Cerebellar cortex (tissue), 1 donor: ENCODE results near the gene SSH2.

ENCODE experiments used
- DNase-seq: peaks from one replicate; pipeline ENCODE4 v3.0.0-alpha.2; 2015; ENCODE audit warnings: low spot score

SSH2 gene

DNA sequence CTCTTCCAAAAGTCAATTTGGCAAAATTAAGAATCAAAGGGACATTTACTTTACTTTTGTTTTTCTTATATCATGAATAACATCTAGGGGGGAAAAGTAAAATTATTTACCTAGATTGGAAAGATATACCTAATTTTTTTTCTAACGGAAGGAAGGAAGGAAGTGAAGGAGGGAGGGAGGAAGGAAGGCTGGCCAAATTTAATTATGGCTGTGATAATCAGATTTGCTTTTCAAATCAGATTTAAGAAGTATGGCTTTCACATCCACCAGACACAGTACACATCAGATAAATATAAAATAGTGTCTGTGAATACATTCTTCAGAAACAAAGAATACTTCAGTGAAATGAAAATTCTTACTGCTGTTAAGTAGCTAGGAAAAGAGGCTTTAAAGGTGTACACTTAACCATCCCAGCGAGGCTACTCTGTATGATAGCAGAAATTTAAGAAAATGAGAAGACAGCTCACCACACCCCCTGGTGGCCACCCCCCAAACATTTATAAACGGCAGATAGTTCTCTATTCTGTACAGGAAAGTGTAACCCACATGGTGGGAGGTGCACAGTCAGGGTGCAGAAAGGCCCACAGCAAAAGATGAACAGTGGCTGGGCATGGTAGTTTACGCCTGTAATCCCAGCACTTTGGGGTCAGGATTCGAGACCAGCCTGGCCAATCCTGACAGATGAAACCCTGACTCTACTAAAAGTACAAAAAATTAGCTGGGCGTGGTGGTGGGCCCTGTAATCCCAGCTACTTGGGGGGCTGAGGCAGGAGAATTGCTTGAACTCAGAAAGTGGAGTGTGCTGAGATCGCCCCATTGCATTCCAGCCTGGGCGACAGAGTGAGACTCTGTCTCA, 150.8 kb downstream of the SSH2 start:
- peak; percentile 74 for DNase-seq

DNA sequence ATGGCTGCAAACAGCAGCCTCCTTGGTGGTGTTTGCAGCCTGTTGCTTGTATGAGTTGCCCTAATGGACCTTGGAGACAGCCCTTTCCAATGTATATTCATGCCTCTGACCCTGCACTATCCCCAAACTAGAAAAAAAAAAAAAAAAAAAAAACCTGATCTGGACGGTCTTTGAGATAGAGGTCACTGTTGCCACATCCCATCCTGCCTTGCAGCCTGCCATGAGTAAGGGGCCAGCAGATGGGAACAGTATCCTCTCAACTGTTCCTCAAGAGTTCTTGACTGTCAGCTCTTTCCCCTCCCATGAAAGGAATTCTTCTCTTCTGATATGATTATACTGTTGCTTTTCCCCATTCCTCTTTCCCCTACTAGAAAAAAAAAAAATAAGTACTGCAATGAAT, 152.4 kb downstream of the SSH2 start:
- no peak for DNase-seq

DNA sequence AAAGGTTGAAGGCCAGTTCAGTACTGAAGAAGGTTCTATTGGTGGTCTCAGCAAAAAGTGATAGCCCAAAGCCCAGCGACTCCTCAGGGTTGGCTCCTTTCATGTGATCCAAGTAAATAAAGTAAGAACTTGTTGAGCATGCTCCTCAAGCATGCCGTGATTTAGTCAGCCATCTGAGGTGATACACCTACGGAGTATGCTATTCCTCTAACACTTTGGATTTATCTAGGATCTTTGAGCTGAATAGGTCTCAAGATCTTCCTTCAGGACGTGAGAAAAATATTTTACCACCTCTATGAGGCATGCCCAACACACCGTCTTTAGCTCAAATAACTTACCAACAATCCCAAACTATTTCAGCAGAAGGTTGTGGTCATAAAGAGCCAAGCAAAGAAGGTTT, 154.0 kb downstream of the SSH2 start:
- no peak for DNase-seq

- no peak for DNase-seq
These were observed 157.0 kb downstream of the SSH2 start for GRCh38 chr17:29772981-29773380.

DNA sequence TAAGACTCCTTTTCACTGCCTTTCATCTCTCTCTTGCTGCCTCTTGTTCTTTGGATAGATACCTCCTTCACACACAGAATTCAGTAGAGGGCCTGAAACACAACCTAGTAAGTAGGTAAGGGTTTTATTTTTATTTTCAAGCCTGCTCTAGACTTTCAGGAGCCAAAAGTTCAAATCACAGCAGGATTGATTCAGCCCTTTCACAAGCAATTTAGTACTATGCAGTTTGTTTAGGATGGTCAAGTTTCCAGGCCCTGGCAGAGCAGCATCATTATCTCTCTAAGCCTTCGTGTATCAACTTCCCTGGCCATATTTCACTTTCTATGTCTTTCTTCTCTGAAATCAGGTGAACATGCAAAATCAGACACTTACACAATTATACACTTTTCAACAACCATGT, 158.5 kb downstream of the SSH2 start:
- DNase-seq: no peak

- no peak for DNase-seq
These were observed 160.8 kb downstream of the SSH2 start for GRCh38 chr17:29769225-29769624.

- DNase-seq: no peak
These were observed 163.2 kb downstream of the SSH2 start for GRCh38 chr17:29766796-29767327.

- no peak for DNase-seq
These were observed 165.3 kb downstream of the SSH2 start for GRCh38 chr17:29764748-29765147.

DNA sequence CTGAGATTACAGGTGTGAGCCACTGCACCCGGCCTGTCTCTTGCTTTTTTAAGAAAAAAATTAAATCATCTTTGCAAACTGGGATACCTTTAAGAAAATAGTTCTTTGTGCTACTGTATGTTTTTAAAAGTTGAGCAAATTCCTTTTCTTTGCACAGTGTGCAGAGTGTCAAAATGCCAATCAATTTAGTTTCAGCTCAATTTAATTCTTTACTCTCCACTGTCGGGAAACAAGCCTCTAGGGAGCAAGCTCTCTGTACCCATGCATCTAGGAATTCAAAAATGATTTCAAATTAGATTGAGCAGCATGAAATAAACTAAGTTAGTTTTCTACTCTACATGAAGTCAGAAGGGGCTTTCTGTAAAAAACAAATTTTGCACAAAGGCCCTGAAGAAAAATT, 165.8 kb downstream of the SSH2 start:
- DNase-seq: no peak

DNA sequence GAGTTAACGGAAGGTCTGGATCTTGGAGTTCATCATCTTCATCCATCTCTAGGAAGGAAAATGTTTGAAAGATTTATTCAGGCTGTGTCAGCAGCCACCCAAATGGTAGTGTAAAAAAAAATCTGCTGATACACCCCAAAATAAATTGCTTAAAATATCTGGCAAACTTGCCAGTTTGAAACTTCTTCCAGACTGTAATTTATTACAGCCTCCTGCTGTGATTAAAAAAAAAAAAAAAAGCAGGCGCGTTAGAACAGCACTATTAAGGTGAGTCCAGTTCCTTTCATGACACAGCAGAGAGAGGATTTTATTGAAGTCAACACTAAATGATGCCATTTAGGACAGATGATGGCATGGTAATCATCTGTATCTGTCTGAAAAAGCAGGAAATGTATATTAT, 166.8 kb downstream of the SSH2 start:
- DNase-seq: no peak

DNA sequence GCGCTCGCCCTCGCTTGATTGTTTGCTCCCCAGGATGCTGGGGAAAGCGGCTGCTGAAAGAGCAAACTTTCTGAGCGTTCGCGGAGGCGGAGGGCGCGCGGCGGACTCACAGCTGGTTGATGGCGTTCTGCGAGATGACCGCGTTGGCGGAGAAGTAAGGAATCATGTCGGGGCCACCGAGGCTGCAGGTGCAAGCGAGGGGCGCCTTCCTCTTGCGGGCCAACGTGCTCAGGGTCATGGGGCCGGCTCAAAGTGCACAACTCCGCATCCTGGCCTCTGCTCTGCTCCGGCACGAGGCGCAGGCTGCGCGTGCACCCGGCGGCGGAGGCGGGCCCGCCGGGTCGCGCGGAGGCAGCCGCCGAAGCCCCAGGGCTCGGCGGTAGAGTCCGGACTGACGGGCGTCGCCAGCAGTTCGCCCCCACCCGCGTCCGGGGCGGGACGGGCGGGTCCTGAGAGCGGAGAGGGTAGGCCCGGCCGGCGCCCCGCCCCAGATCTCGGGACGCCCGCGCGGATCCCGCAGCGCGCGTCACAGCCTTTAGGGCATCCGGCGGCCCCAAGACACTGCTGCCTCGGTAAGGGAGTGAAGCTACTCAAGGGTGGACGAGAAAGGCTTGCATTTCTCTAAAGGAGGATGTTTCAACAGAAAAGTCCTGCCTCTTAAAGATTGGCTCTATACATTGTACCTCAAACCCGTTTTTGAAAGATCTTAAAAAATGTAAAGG, 168.8 kb downstream of the SSH2 start:
- peak; percentile 54 for DNase-seq

- DNase-seq: no peak
These were observed 169.6 kb downstream of the SSH2 start for GRCh38 chr17:29760279-29761039.

DNA sequence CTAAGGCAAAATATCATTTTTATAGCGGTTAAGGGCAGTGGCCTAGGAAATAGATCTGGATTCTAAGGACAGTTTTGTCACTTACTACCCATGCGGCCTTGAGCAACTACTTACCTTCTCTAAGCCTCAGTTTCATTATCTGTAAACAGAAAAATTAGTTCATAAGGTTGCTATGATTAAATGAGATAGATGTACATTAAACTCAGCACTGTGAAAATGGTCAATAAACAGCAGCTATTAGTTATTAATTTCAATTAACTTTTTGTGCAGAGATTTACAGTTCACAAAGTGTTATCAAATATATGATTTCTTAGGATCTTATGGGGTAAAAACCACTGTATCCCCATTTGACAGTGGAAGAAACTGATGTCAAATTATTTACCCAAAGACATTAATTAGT, 171.8 kb downstream of the SSH2 start:
- no peak for DNase-seq

- no peak for DNase-seq
These were observed 172.2 kb downstream of the SSH2 start for GRCh38 chr17:29757788-29758187.

DNA sequence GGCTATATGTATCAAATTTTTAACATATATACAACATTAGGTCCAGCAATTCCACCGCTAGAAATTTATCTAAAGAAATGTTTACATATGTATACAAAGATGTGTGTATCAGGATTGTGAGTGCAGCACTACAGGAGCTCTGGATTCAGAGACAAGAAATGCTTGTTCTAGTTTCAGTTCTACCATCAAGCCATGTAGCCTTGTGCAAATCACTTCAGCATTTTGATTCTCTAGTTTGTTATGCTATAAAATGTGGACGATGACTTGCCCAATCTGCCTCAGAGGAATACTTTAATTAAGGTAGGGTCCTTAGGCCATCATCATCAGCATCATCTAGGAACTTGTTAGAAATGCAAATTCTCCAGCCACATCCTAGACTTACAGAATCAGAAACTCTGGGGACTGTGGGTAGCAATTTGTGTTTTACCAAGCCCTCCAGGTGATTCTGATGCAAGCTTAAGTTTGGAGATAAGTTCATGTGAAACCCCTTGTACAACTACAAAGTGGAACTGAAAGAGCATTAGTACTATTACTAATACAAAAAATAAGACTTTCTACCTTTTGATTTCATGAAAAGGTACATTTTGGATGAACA, 176.1 kb downstream of the SSH2 start:
- DNase-seq: no peak

DNA sequence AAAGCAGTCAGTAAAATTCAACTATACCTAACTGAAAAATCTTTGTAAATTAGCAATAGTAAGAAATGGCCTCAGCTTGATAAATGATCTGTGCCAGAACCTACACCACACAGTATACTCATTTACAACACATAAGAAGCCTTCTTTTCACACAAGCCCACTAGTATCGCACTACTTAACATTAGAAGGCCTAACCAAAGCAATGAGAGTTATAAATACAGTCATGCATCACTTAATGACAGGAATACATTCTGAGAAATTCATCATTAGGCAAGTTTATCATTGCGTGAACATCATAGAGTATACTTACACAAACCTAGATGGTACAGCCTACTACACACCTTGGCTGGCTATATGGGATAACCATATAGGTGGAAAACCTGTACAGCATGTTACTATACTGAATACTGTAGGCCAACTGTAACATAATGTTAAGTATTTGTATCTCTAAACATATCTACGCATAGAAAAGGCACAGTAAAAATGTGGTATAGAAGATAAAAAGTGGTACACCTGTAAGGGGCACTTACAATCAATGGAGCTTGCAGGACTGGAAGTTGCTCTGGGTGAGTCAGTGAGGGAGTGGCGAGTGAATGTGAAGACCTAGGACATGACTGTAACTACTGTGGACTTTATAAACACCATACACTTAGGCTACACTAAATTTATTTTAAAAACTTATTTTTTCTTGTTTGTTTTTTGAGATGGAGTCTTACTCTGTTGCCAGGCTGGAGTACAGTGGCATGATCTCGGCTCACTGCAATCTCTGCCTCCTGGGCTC, 180.8 kb downstream of the SSH2 start:
- no peak for DNase-seq

- DNase-seq: no peak
These were observed 181.6 kb downstream of the SSH2 start for GRCh38 chr17:29748400-29748799.

DNA sequence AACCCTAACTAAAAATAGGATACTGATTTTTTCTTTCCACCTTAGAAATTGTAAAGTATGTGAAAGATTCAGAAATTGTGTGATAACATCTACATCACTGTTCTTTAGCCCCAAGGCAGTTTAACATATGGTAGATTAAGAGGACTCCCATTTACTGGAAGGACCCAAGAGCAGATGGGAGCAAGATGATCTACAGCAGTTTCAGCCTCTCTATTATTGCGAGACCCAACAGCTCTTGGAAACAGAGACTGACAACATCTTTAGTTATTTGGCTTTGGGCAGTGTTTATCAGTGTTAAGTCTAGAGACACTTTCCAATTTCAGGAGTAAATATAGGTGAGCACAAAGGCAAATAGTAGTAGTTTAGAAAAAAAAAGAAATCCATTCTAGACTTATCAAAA, 182.4 kb downstream of the SSH2 start:
- no peak for DNase-seq

DNA sequence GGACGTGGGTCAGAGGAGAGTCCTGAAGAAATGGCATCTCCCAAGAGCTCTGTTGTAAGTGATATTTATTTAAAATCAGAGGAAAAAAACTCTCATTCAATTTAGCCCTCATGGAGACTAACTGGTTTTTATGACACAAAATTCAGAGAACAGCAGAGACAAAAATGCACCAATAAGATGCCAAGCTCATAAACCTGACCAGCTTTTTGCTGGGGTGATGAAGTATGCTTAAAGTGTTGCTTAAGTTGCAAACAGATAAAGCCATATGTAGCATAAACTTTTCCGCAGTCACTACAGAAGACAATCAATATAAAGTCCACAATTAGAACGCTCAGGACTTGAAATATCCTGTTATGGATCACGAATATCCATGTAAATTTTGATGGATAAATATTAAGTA, 183.4 kb downstream of the SSH2 start:
- DNase-seq: no peak

DNA sequence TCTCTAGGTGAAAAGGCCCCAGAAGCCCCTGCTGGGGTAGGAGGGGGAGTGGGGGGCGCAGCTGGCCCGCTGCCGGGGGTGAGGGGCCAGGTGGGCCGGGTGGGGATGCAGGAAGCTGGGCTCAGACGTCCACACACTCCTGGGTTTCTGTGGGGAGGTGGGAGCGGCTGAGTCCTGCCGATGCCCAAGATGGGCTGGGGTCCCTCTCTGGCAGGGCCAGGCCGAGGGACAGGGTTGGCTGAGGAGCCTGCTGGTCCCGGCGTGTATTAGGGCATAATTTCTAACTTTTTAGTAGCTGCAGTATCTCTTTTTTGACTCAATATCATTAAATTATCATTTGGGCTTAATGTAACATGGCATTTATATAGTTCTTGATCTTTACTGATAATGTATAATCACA, 185.9 kb downstream of the SSH2 start:
- no peak for DNase-seq

DNA sequence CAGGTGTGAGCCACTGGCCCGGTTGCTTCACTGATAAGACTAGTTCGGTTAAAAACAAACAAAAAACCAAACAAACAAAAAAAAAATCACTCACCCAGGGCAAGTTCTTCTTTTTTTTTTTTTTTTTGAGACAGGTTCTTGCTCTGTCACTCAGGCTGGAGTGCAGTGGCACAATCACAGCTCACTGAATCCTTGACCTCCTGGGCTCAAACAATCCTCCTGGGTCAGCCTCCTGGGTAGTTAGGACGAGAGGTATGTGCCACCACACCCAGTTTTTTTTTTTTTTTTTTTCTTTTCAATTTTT, 187.9 kb downstream of the SSH2 start:
- DNase-seq: no peak

GRCh38 chr17:29740017-29740416, 190.0 kb downstream of the SSH2 start:
- no peak for DNase-seq
